DND-41 (cell line): ENCODE results near the gene BCL11A.

ENCODE experiments used
- CTCF ChIP-seq: IDR thresholded peaks from 2 replicates; pipeline ENCODE4 v1.5.1; 2012; ENCODE audit warnings: borderline replicate concordance, low read length, moderate library complexity, mild to moderate bottlenecking; ENCODE audit not compliant: poor library complexity, severe bottlenecking; ENCODE audit errors: extremely low read depth
- EZH2 ChIP-seq: IDR thresholded peaks from 3 replicates; pipeline ENCODE4 v1.6.1; 2012; ENCODE audit warnings: borderline replicate concordance, low read depth, mild to moderate bottlenecking, moderate library complexity, low read length, inconsistent platforms; ENCODE audit not compliant: severe bottlenecking

DNA sequence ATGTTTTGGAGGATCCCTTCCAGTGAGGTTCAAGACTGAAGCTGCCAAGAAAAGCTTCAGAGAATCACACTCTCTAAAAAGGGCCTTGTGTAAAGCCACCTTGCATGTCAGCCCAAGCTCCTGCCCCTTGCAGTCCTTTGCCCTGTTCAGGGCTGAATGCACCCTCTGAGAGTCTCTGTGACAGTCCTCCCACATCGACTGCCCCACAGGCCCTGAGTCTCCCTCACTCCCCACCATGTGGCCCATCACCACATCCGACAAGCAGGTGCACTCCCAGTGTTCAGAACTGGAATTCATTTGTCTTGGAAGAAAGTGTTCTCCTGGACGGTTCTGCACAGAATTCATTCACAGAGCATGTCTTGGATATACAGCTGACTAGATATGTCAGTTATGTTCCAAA, 31.0 kb downstream of the BCL11A start:
- no peak for TF ChIP-seq CTCF
- no peak for TF ChIP-seq EZH2
